Measurements from ENCODE around the gene NPC1L1.

Gene NPC1L1

GRCh38 chr7:44537442-44537841, 3.7 kb downstream of the NPC1L1 start:
- no peak for DNase-seq

- no peak for DNase-seq
These were observed 5.0 kb downstream of the NPC1L1 start for GRCh38 chr7:44536090-44536489.

- DNase-seq = no peak
These were observed 5.6 kb downstream of the NPC1L1 start for GRCh38 chr7:44535348-44536064.

- DNase-seq = no peak
These were observed 6.6 kb downstream of the NPC1L1 start for GRCh38 chr7:44534501-44534900.

- DNase-seq = no peak
These were observed 7.0 kb downstream of the NPC1L1 start for GRCh38 chr7:44534087-44534486.

GRCh38 chr7:44533301-44534055, 7.7 kb downstream of the NPC1L1 start:
- DNase-seq = no peak

- no peak for DNase-seq
These were observed 9.4 kb downstream of the NPC1L1 start for GRCh38 chr7:44531421-44532380.

GRCh38 chr7:44530990-44531389, 10.1 kb downstream of the NPC1L1 start:
- DNase-seq = no peak

- DNase-seq = no peak
These were observed 16.2 kb downstream of the NPC1L1 start for GRCh38 chr7:44524811-44525388.

GRCh38 chr7:44522315-44522714, 18.8 kb downstream of the NPC1L1 start:
- DNase-seq = no peak

- DNase-seq = no peak
These were observed 19.6 kb downstream of the NPC1L1 start for GRCh38 chr7:44521347-44522095.

- no peak for DNase-seq
These were observed 20.6 kb downstream of the NPC1L1 start for GRCh38 chr7:44520574-44520973.

GRCh38 chr7:44519546-44519945, 21.6 kb downstream of the NPC1L1 start:
- DNase-seq = no peak

- no peak for DNase-seq
These were observed 22.4 kb downstream of the NPC1L1 start for GRCh38 chr7:44518761-44519160.

GRCh38 chr7:44517175-44517574, 24.0 kb downstream of the NPC1L1 start:
- DNase-seq = no peak

- DNase-seq = no peak
These were observed 25.4 kb downstream of the NPC1L1 start for GRCh38 chr7:44515590-44516268.

- DNase-seq = no peak
These were observed 28.4 kb downstream of the NPC1L1 start for GRCh38 chr7:44512736-44513135.

GRCh38 chr7:44511863-44512468, 29.2 kb downstream of the NPC1L1 start:
- DNase-seq = no peak

GRCh38 chr7:44511236-44511635, 29.9 kb downstream of the NPC1L1 start:
- no peak for DNase-seq

- no peak for DNase-seq
These were observed 32.7 kb downstream of the NPC1L1 start for GRCh38 chr7:44508328-44509030.

Data from right hindlimb (tissue), 1 donor.